HEK293 (cell line): ENCODE data around the gene L3MBTL4.

ENCODE experiments used
- CTCF ChIA-PET: fragments of 350-600 bp; formaldehyde crosslinking; extraction: SDS; loops from one replicate; lab custom pipeline; 2021; ENCODE audit warnings: antibody characterized with exemption; lab: Yijun Ruan, JAX
- POLR2A ChIA-PET: fragments of 300-600 bp; formaldehyde crosslinking; extraction: SDS; loops from one replicate; lab custom pipeline; 2020; ENCODE audit warnings: antibody characterized with exemption, inconsistent platforms; lab: Yijun Ruan, JAX
- H3K27ac ChIP-seq: fragments of 200-500 bp; sonication (Bioruptor generic); 2 replicates; pipeline ENCODE4 v1.5.1; 2014; ENCODE audit warnings: low read depth, low read length, control low read depth, inconsistent platforms; ENCODE audit errors: extremely low read depth
- H3K36me3 ChIP-seq, 2 experiments: fragments of 200-500 bp in 1 of 2; sonication (Bioruptor generic) in 1 of 2; 1 replicate in 1 of 2; 2 replicates in 1 of 2; pipeline ENCODE4 v1.5.1; 2014 to 2017; ENCODE audit warnings: inconsistent platforms in 2 of 2, low read length in 2 of 2; ENCODE audit not compliant: control insufficient read depth in 2 of 2, insufficient read depth in 1 of 2
- H3K4me1 ChIP-seq: fragments of 200-500 bp; sonication (Bioruptor generic); 2 replicates; pipeline ENCODE4 v1.5.1; 2014; ENCODE audit warnings: mild to moderate bottlenecking, low read length, inconsistent platforms; ENCODE audit not compliant: control insufficient read depth, insufficient read depth
- H3K4me3 ChIP-seq: 2 replicates; pipeline ENCODE4 v1.5.1; 2011; ENCODE audit warnings: low read depth, mild to moderate bottlenecking, control low read depth, low read length, moderate library complexity
- H3K9me3 ChIP-seq: fragments of 200-500 bp; sonication (Bioruptor generic); 2 replicates; pipeline ENCODE4 v1.5.1; 2014; ENCODE audit warnings: low read depth, low read length, inconsistent platforms; ENCODE audit not compliant: control insufficient read depth, insufficient read depth
- MEIS1 ChIP-seq: sonication (generic); formaldehyde crosslinking; IDR thresholded peaks from 2 replicates; pipeline ENCODE4 v1.8.1; 2022; ENCODE audit warnings: missing genetic modification reagents, mild to moderate bottlenecking, borderline replicate concordance
- PRDM1 ChIP-seq: fragments of 450-650 bp; formaldehyde crosslinking; IDR thresholded peaks from 2 replicates; pipeline ENCODE4; 2016; ENCODE audit warnings: missing biosample characterization, missing genetic modification characterization
- ZFP3 ChIP-seq: fragments of 450-650 bp; formaldehyde crosslinking; IDR thresholded peaks from 2 replicates; pipeline ENCODE4 v1.5.1; 2016; ENCODE audit warnings: low read depth, missing biosample characterization, missing genetic modification characterization
- ZNF132 ChIP-seq: fragments of 450-650 bp; formaldehyde crosslinking; IDR thresholded peaks from 2 replicates; pipeline ENCODE4 v1.5.1; 2017; ENCODE audit warnings: missing biosample characterization, missing genetic modification characterization, borderline replicate concordance
- ZNF138 ChIP-seq: fragments of 450-650 bp; formaldehyde crosslinking; IDR thresholded peaks from 2 replicates; pipeline ENCODE4 v1.5.1; 2016; ENCODE audit warnings: missing biosample characterization, missing genetic modification characterization, borderline replicate concordance
- ZNF155 ChIP-seq: fragments of 450-650 bp; formaldehyde crosslinking; IDR thresholded peaks from 2 replicates; pipeline ENCODE4 v1.5.1; 2016; ENCODE audit warnings: missing biosample characterization, missing genetic modification characterization
- ZNF211 ChIP-seq: fragments of 450-650 bp; formaldehyde crosslinking; IDR thresholded peaks from 2 replicates; pipeline ENCODE4 v1.5.1; 2016; ENCODE audit warnings: low read depth, missing biosample characterization, missing genetic modification characterization
- ZNF214 ChIP-seq: fragments of 450-650 bp; formaldehyde crosslinking; IDR thresholded peaks from 2 replicates; pipeline ENCODE4 v1.5.1; 2017; ENCODE audit warnings: missing biosample characterization, mild to moderate bottlenecking, missing genetic modification characterization, borderline replicate concordance
- ZNF324 ChIP-seq: fragments of 450-650 bp; formaldehyde crosslinking; IDR thresholded peaks from 2 replicates; pipeline ENCODE4 v1.5.1; 2016; ENCODE audit warnings: missing biosample characterization, missing genetic modification characterization
- ZNF366 ChIP-seq: fragments of 450-650 bp; formaldehyde crosslinking; conservative IDR thresholded peaks from 2 replicates; pipeline ENCODE4 v1.5.1; 2016; ENCODE audit warnings: missing biosample characterization, missing genetic modification characterization
- ZNF423 ChIP-seq: fragments of 450-650 bp; formaldehyde crosslinking; IDR thresholded peaks from 2 replicates; pipeline ENCODE4 v1.5.1; 2016; ENCODE audit warnings: missing biosample characterization, missing genetic modification characterization
- ZNF426 ChIP-seq: fragments of 450-650 bp; formaldehyde crosslinking; IDR thresholded peaks from 2 replicates; pipeline ENCODE4 v1.5.1; 2017; ENCODE audit warnings: missing biosample characterization, missing genetic modification characterization, mild to moderate bottlenecking, inconsistent platforms, moderate library complexity
- ZNF501 ChIP-seq: fragments of 450-650 bp; formaldehyde crosslinking; IDR thresholded peaks from 2 replicates; pipeline ENCODE4 v1.5.1; 2016; ENCODE audit warnings: missing biosample characterization, missing genetic modification characterization
- ZNF521 ChIP-seq: fragments of 450-650 bp; formaldehyde crosslinking; IDR thresholded peaks from 2 replicates; pipeline ENCODE4 v1.5.1; 2017; ENCODE audit warnings: missing biosample characterization, mild to moderate bottlenecking, missing genetic modification characterization
- ZNF544 ChIP-seq: fragments of 450-650 bp; formaldehyde crosslinking; IDR thresholded peaks from 2 replicates; pipeline ENCODE4 v1.5.0; 2017; ENCODE audit warnings: missing biosample characterization, missing genetic modification characterization
- ZNF600 ChIP-seq: fragments of 450-650 bp; formaldehyde crosslinking; IDR thresholded peaks from 2 replicates; pipeline ENCODE4 v1.5.1; 2016; ENCODE audit warnings: missing biosample characterization, missing genetic modification characterization
- ZNF610 ChIP-seq: fragments of 450-650 bp; formaldehyde crosslinking; IDR thresholded peaks from 2 replicates; pipeline ENCODE4 v1.5.1; 2016; ENCODE audit warnings: missing biosample characterization, missing genetic modification characterization, borderline replicate concordance
- ZNF621 ChIP-seq: fragments of 450-650 bp; formaldehyde crosslinking; IDR thresholded peaks from 2 replicates; pipeline ENCODE4 v1.5.1; 2017; ENCODE audit warnings: missing biosample characterization, missing genetic modification characterization
- ZNF624 ChIP-seq: fragments of 450-650 bp; formaldehyde crosslinking; IDR thresholded peaks from 2 replicates; pipeline ENCODE4 v1.5.1; 2017; ENCODE audit warnings: missing biosample characterization, missing genetic modification characterization
- ZNF626 ChIP-seq: fragments of 450-650 bp; sonication (Bioruptor Pico); formaldehyde crosslinking; IDR thresholded peaks from 2 replicates; pipeline ENCODE4 v1.5.1; 2018; ENCODE audit warnings: missing biosample characterization, missing genetic modification characterization, inconsistent platforms
- ZNF658 ChIP-seq: fragments of 450-650 bp; formaldehyde crosslinking; IDR thresholded peaks from 2 replicates; pipeline ENCODE4; 2016; ENCODE audit warnings: missing biosample characterization, missing genetic modification characterization
- ZNF768 ChIP-seq: fragments of 450-650 bp; formaldehyde crosslinking; IDR thresholded peaks from 2 replicates; pipeline ENCODE4 v1.5.1; 2018; ENCODE audit warnings: missing biosample characterization, mild to moderate bottlenecking, missing genetic modification characterization
- ZNF791 ChIP-seq: fragments of 450-650 bp; formaldehyde crosslinking; IDR thresholded peaks from 2 replicates; pipeline ENCODE4 v1.5.1; 2016; ENCODE audit warnings: missing biosample characterization, missing genetic modification characterization
- ZSCAN23 ChIP-seq: fragments of 450-650 bp; formaldehyde crosslinking; IDR thresholded peaks from 2 replicates; pipeline ENCODE4 v1.5.1; 2016; ENCODE audit warnings: missing biosample characterization, missing genetic modification characterization
- ZXDB ChIP-seq: fragments of 450-650 bp; formaldehyde crosslinking; IDR thresholded peaks from 2 replicates; pipeline ENCODE4 v1.5.1; 2016; ENCODE audit warnings: missing biosample characterization, missing genetic modification characterization
- TF ChIP-seq, protein P1 (sequence below): fragments of 450-650 bp; formaldehyde crosslinking; IDR thresholded peaks from 2 replicates; pipeline ENCODE4 v1.5.1; 2016; ENCODE audit warnings: missing biosample characterization, missing genetic modification characterization
- TF ChIP-seq, protein P2 (sequence below): fragments of 450-650 bp; formaldehyde crosslinking; IDR thresholded peaks from 2 replicates; pipeline ENCODE4 v1.5.1; 2016; ENCODE audit warnings: missing biosample characterization, missing genetic modification characterization

The L3MBTL4 gene

DNA sequence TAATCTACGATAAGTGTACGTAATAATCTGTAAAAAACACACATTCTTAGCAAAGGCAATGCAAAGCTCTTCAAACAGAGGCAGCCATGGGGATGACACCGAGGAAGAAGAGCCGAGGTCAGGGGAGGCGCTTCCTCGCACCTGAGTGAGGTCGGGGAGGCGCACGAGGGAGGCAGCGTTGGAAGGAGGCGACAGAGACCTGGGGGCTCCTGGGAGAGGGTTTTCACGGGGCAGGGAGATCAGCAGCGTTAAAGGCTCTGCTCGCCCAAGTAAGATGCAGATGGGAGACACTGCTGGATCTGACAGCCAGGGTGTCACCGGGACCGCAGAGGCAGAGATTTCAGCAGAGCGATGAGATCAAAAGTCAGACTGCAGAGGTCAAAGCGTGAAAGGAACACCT, 143.1 kb downstream of the L3MBTL4 start:
- POLR2A ChIA-PET = no interaction called here
- CTCF ChIA-PET = no interaction called here
- Histone ChIP-seq H3K27ac (no peak overlapping the region), H3K4me3 (no peak overlapping the region), H3K4me1 (no peaks in the 10 kb centered on the region; the same call in 1 of the 2 replicates), H3K9me3 (no peaks in the 10 kb centered on the region), H3K36me3 (no peaks in the 10 kb centered on the region)
- TF ChIP-seq ZNF768 (no peak), ZNF624 (tag by site-specific recombination) (no peak), ZNF600 (tag by site-specific recombination) (no peak), ZNF138 (tag by site-specific recombination) (no peak), ZNF214 (tag by site-specific recombination) (no peak), ZNF426 (tag by site-specific recombination) (no peak), ZSCAN23 (tag by site-specific recombination) (no peak), ZNF791 (tag by site-specific recombination) (no peak), ZNF423 (tag by site-specific recombination) (no peak), MEIS1 (CRISPR knock-in tag) (no peak), ZNF626 (tag by site-specific recombination) (no peak), ZNF366 (tag by site-specific recombination) (no peak), ZNF501 (tag by site-specific recombination) (no peak), ZXDB (tag by site-specific recombination) (no peak)
- TF ChIP-seq, protein P1, sequence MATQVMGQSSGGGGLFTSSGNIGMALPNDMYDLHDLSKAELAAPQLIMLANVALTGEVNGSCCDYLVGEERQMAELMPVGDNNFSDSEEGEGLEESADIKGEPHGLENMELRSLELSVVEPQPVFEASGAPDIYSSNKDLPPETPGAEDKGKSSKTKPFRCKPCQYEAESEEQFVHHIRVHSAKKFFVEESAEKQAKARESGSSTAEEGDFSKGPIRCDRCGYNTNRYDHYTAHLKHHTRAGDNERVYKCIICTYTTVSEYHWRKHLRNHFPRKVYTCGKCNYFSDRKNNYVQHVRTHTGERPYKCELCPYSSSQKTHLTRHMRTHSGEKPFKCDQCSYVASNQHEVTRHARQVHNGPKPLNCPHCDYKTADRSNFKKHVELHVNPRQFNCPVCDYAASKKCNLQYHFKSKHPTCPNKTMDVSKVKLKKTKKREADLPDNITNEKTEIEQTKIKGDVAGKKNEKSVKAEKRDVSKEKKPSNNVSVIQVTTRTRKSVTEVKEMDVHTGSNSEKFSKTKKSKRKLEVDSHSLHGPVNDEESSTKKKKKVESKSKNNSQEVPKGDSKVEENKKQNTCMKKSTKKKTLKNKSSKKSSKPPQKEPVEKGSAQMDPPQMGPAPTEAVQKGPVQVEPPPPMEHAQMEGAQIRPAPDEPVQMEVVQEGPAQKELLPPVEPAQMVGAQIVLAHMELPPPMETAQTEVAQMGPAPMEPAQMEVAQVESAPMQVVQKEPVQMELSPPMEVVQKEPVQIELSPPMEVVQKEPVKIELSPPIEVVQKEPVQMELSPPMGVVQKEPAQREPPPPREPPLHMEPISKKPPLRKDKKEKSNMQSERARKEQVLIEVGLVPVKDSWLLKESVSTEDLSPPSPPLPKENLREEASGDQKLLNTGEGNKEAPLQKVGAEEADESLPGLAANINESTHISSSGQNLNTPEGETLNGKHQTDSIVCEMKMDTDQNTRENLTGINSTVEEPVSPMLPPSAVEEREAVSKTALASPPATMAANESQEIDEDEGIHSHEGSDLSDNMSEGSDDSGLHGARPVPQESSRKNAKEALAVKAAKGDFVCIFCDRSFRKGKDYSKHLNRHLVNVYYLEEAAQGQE (tag by site-specific recombination) = no peak

DNA sequence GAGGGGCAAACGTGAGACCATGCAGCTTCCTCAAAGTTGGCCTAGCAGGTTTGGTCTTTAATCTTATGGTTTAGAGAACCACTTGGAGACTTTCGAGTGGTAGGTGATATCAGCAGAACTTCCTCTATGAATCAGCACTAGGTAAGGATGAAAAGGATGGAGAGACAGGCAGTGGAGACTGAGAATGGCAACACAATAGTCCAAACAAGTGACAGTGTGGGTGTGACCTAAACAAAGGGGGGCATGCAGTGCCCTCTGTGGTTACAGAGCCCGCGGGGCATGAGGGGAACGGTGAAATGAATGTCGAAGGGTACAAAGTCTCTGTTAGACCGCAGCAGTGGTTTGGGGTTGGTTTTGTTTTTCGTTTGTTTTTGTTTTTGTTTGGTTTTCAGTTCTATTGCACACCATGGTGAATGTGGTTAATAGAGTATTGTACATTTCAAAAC, 143.9 kb downstream of the L3MBTL4 start:
- POLR2A ChIA-PET = no interaction called here
- no peak overlapping the region for H3K27ac ChIP-seq

DNA sequence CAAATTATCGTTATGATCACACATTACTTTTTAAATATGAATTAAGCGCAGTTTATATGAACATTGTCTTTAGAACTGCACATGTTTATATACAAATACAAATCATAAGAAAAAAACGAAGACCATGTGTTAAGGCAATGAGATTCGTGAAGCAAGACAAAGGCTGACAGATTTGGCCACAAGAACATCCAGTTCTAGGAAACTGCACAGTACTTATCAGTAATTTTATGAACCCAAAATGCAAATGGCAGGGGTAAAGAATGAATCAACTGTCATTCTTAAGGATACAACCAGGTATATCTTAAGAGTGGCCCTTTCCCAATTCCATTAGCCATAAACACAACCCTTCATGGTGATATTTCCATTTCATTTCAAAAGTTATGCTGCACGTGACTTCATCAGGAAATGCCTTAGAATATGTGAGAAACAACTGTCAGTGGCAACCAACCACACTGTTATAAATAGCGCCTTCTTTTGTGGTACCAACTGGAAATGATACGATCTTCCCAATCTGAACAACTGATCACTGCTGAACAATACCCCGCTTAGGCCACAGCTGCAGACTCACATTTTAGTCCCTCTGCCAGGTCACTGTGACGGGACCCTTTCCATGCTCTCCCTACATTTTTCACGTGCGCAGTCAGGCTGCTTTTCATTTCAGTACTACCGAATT, 144.9 kb downstream of the L3MBTL4 start:
- Histone ChIP-seq H3K36me3 (no peaks in the 10 kb centered on the region), H3K4me1 (no peaks in the 10 kb centered on the region), H3K27ac (no peak overlapping the region), H3K4me3 (no peak overlapping the region), H3K9me3 (no peaks in the 10 kb centered on the region)
- TF ChIP-seq PRDM1 = no peak
- TF ChIP-seq, protein P2, sequence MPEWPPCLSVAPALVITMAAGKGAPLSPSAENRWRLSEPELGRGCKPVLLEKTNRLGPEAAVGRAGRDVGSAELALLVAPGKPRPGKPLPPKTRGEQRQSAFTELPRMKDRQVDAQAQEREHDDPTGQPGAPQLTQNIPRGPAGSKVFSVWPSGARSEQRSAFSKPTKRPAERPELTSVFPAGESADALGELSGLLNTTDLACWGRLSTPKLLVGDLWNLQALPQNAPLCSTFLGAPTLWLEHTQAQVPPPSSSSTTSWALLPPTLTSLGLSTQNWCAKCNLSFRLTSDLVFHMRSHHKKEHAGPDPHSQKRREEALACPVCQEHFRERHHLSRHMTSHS (tag by site-specific recombination) = no peak
- TF ChIP-seq ZNF544 (tag by site-specific recombination) = no peak
- TF ChIP-seq ZNF211 (tag by site-specific recombination) = no peak
- no peak for TF ChIP-seq ZNF521 (tag by site-specific recombination)
- TF ChIP-seq ZNF621 = no peak
- no peak for TF ChIP-seq ZNF624 (tag by site-specific recombination)
- TF ChIP-seq ZNF423 (tag by site-specific recombination) = no peak
- no peak for TF ChIP-seq ZNF610 (tag by site-specific recombination)
- TF ChIP-seq ZNF155 (tag by site-specific recombination) = no peak
- ChIA-PET CTCF (interaction anchor here (0.6 kb wide), 1 partner anchor 19 kb away, joined by 4 read pairs; no protein-coding TSS in a partner anchor), POLR2A (no interaction called here)

More for the DNA sequence above, 143.9 kb downstream of the L3MBTL4 start:
- no peaks in the 10 kb centered on the region for H3K4me1 ChIP-seq
- TF ChIP-seq PRDM1 (no peak), ZNF324 (tag by site-specific recombination) (no peak), ZNF132 (tag by site-specific recombination) (no peak), ZFP3 (tag by site-specific recombination) (no peak), ZNF658 (tag by site-specific recombination) (no peak)
- no peaks in the 10 kb centered on the region for H3K36me3 ChIP-seq
- no peaks in the 10 kb centered on the region for H3K9me3 ChIP-seq
- H3K4me3 ChIP-seq = no peak overlapping the region
- CTCF ChIA-PET = no interaction called here
